ENCODE data around the gene GCLC.

- no peak for TF ChIP-seq POLR2A (IDR thresholded peaks at IDR 0.05)
- no peak for TF ChIP-seq CTCF (IDR thresholded peaks at IDR 0.05 in 8 of 11, conservative IDR thresholded peaks at IDR 0.05 in 3 of 11)
- TF ChIP-seq POLR2AphosphoS5 (IDR thresholded peaks at IDR 0.05): no peak
Measured at GRCh38 chr6:53495506-53496499, 49.1 kb downstream of the GCLC start.

All from spleen (tissue), 7 donors.